NCI-H748 treated with DMSO at 0.1 percent for 48 hours (cell line): ENCODE measurements around the gene TPM1.
A peak's percentile ranks its signal among the peaks of the same experiment; 100 is the strongest.

ENCODE experiments used
- DNase-seq: peaks from one replicate; lab custom pipeline; 2025; lab: John Stamatoyannopoulos, UW

TPM1 gene

DNA sequence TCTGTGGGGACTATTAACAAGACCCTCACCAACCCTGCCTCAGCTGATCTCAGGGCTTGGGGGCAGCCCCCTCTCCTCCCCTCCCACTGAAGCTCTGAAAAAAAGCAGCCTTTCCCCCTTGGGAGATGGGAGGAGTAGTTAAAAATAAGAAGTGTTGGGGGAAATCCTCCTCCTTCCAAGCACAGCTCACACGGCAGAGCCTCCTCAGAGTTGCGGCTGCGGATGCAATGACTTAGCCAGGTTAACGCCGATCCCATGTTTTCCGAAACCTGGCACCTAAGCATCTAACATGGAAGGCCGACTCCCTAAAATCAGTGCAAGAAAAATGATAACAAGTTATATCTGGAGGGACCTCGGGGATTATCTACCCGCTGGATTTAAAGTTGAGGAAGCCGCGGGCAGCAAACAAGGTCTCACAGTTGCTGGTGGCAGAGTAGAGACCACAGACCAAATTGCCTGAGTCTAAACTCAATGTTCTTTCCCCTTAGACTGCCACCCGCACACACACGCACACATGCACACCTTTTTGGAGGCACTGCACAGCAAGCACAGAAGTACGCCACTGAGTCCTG is 1.1 kb upstream of the TPM1 start:
- DNase-seq = no peak

- no peak for DNase-seq
Observed at GRCh38 chr15:63042877-63043334, 359 bp downstream of the TPM1 start.

- no peak for DNase-seq
Observed at GRCh38 chr15:63043335-63044076, 959 bp downstream of the TPM1 start.

DNA sequence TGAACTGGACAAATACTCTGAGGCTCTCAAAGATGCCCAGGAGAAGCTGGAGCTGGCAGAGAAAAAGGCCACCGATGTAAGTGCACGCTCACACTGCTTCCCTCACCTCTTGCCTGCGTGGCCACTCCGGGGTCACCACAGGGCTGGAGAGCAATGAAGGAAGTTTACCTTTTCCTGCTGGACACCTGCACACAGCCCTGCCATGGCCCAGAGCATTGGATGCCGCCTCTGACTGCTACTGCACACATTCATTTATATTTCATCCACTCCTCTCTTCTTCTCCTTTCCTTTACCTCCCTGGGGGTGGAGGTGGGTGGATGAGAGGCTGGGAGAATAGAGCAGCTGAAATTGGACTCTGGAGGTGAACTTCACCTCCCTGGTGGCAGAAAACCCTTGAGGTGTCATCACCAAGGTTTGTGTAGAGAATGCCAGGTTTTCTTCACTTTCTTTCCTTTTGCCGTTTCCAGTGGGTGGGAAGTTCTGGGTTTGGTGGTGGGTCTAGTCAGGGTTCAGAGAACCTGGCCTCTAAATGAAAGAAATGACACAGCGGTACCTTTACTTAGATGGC is 1.6 kb downstream of the TPM1 start:
- no peak for DNase-seq

- no peak for DNase-seq
Observed at GRCh38 chr15:63044645-63045464, 2.3 kb downstream of the TPM1 start.

DNA sequence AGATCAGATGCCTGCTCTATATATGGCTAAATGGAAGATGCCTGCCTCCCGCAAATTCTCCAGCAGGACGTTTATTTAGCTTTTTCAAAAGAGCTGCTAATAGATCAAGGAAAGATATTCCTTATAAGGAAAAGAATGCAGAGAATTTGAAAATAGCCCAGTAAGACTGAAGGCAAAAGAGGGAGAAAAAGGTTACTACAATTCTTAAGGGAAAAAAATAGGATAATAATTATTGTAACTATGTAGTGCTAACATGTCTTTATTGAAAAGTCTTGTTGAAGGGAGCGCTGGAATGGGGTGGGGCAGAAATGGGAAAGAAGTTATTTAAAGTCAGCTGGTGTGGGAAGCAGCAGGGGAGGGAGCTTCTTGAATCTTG is 2.9 kb downstream of the TPM1 start:
- DNase-seq = no peak

DNA sequence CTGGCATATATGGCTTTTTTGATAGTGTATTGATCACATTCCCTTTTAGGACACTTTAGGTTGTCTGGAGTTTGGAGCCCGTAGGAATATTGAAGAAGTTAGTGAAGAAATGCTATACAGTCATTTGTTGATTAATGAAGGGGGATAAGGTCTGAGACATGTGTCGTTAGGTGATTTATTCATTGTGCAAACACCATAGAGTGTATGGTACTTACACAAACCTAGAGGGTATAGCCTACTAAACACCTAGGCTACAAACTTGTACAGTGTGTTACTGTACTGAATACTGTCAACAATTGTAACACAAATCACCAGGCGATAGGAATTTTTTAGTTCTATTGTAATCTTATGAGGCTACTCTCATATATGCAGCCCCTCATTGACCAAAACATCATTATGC is 3.3 kb downstream of the TPM1 start:
- DNase-seq = no peak

- DNase-seq = no peak
Observed at GRCh38 chr15:63046917-63047760, 4.6 kb downstream of the TPM1 start.

DNA sequence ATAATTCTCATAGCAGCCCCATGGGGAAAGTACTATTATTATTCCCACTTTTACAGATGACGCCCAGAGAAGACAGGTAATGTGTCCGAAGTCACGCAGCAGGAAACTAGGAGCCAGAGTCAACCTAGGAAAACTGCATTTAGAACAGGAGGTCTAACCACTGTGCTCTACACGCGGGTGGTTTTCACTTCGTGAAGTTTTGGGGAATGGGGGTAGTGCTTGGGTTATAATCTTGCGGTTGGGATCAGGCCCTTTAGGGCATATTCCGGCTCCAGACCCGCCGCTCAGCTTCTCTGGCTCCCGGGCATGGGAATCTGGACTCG is 5.2 kb downstream of the TPM1 start:
- no peak for DNase-seq

DNA sequence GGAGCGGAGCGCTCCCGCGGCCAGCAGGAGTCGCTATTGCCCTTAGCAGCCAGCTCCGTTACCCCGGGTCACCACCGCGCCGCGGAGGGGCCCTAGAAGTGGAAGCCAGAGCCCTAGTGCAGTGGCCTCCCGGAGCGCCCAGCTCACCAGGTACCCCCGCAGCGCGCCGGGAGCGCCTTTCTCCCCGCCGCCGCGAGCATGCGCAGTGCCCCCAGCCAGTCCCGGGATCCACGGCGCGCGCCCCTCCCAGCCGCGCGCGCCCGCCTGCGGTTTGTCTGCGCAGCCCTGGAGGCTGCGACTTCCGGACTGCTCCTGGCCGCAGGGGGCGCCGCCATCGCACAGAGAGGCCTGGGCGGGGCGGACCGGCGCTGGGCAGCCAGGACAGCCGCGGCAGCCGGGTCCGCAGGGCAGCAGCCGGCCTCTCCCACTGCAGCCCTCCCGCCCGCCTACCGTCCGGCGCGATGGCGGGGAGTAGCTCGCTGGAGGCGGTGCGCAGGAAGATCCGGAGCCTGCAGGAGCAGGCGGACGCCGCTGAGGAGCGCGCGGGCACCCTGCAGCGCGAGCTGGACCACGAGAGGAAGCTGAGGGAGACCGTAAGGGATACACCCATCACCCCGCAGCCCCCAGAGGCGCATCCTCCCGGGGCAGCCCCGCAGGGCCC is 5.7 kb downstream of the TPM1 start:
- peak; percentile 45 for DNase-seq

- no peak for DNase-seq
Observed at GRCh38 chr15:63048776-63049665, 6.5 kb downstream of the TPM1 start.

- no peak for DNase-seq
Observed at GRCh38 chr15:63049783-63050371, 7.3 kb downstream of the TPM1 start.

DNA sequence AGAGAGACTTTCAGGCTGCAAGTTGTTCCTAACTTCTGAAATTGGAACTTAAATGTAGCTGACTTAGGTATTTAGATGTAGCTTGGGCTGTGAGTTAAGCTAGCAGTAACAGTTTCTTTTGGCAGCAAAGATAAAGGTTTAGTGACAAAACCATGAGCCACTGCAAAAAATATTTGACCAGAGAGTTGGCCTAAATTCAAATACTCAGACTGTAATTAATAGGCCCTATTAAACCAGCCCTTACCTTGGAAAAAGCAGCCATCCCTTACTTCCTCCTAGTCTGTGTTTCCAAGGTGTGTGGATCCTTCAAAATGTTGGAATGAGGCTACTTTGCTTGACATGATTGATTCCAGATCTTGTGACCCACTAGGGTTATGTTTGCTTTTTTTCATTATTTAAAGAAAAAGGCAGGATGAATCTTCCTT is 8.2 kb downstream of the TPM1 start:
- DNase-seq = no peak

DNA sequence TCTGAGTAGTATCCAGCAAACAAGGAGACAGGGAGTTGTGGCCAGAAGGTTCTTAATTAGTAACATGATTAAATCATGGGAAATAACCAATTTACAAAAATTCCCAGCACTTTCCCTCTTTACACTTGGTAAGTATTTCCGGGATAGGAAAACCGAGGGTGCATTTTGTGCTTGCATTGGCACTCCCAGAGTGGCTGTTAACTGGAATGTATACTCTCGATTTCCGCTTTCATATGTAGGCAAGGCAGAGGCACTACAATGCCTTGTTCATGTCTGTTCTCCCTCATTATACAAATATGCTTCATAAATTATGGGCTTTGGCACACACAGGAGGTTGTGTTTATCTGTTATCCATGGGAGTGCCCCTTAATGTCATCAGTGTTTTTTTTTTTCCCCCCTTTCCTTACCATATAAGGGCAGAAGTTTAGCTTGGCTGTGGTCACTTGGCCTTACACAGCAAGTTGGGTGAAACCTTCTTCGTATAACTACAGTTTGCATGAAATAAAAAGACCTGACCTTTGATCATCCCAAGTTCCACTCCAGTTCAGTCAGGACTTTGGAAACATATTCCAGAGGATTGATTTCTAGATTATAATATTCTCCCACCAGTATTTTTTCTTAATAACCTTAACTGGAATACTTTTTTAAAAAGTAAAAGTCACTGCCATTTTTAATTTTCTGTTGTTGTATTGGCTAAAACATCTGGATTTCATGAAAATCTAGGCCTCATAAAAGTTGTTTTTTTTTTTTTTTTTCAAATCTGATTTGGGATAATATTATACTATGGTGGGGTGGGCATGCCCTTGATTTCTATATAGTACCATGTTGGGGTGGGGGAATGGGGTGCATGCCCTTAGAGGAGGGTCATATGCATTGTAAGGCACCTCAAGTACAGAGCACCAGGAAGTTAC is 8.9 kb downstream of the TPM1 start:
- no peak for DNase-seq

- DNase-seq = no peak
Observed at GRCh38 chr15:63052077-63052841, 9.7 kb downstream of the TPM1 start.

- no peak for DNase-seq
Observed at GRCh38 chr15:63052961-63053698, 10.6 kb downstream of the TPM1 start.

DNA sequence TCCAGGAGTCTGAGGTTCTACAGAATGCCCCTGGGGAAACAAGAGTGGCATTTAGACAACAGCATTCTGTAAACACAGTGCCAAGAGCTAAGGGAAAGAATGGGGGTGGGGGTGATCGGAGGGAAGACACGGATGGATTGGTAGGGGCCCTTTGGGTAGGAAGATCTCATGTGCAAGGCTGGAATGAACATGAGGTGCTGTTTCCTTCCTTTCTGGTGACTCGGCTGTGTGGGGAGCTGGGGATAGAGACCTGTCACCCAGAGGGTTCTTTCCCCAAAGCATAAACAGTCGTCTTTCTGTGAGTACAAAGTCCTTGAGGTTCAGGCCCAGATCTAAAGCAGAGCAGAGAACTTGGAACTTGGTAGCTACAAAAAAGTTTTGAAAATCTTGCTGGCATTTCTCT is 11.7 kb downstream of the TPM1 start:
- DNase-seq = no peak
